CD4-positive, alpha-beta T cell treated with Interleukin-6 at 100 ng/mL for 8 hours (primary cell): ENCODE data around the gene STX7.

Experiments
- DNase-seq: peaks from one replicate; pipeline ENCODE4 v3.0.0-alpha.2; 2020; ENCODE audit warnings: mixed read lengths, low spot score

The STX7 gene

GRCh38 chr6:132412656-132413498, 100.0 kb downstream of the STX7 start:
- no peak for DNase-seq

GRCh38 chr6:132411296-132411695, 101.6 kb downstream of the STX7 start:
- no peak for DNase-seq

- no peak for DNase-seq
Observed at GRCh38 chr6:132410830-132411229, 102.1 kb downstream of the STX7 start.

GRCh38 chr6:132405143-132405915, 107.6 kb downstream of the STX7 start:
- DNase-seq, result no peak

GRCh38 chr6:132404736-132405135, 108.2 kb downstream of the STX7 start:
- no peak for DNase-seq

GRCh38 chr6:132404330-132404729, 108.6 kb downstream of the STX7 start:
- DNase-seq, result no peak

GRCh38 chr6:132401618-132402285, 111.2 kb downstream of the STX7 start:
- no peak for DNase-seq

- DNase-seq, result no peak
Observed at GRCh38 chr6:132400883-132401617, 111.9 kb downstream of the STX7 start, which contains the start of gene MOXD1. Gene MOXD1, minus strand, starts transcription at chr6:132401475. Its CDS starts 49 bp downstream, at chr6:132401426.

GRCh38 chr6:132400555-132400882, 112.4 kb downstream of the STX7 start:
- no peak for DNase-seq

- DNase-seq, result no peak
Observed at GRCh38 chr6:132399376-132400074, 113.4 kb downstream of the STX7 start.
